ENCODE measurements around the gene FUBP1.

The FUBP1 gene

DNA sequence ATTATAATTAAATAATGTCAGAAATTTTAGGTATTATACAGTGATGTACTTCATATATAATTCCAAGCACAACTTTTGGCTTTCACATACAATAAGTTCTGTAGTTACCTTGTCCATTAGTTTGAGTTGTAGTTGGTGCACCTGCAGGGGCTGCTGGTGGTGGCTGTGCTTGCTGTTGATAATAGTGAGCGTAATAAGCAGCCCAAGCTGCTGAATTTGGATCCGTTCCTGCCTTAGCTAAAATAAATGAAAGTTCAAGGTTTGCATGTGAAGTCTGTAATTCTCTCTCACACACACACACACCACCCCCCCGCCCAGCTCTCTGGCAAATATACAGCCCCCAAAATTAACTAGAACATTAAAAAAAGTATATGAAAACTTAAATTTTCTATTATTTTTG is 22.4 kb downstream of the FUBP1 start:
- no peak overlapping the region for H3K27ac ChIP-seq
- TF ChIP-seq ZFX (IDR thresholded peaks at IDR 0.05; ENCODE audit: borderline replicate concordance) = no peak
- TF ChIP-seq, protein P1, sequence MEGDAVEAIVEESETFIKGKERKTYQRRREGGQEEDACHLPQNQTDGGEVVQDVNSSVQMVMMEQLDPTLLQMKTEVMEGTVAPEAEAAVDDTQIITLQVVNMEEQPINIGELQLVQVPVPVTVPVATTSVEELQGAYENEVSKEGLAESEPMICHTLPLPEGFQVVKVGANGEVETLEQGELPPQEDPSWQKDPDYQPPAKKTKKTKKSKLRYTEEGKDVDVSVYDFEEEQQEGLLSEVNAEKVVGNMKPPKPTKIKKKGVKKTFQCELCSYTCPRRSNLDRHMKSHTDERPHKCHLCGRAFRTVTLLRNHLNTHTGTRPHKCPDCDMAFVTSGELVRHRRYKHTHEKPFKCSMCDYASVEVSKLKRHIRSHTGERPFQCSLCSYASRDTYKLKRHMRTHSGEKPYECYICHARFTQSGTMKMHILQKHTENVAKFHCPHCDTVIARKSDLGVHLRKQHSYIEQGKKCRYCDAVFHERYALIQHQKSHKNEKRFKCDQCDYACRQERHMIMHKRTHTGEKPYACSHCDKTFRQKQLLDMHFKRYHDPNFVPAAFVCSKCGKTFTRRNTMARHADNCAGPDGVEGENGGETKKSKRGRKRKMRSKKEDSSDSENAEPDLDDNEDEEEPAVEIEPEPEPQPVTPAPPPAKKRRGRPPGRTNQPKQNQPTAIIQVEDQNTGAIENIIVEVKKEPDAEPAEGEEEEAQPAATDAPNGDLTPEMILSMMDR (IDR thresholded peaks at IDR 0.05) = no peak

DNA sequence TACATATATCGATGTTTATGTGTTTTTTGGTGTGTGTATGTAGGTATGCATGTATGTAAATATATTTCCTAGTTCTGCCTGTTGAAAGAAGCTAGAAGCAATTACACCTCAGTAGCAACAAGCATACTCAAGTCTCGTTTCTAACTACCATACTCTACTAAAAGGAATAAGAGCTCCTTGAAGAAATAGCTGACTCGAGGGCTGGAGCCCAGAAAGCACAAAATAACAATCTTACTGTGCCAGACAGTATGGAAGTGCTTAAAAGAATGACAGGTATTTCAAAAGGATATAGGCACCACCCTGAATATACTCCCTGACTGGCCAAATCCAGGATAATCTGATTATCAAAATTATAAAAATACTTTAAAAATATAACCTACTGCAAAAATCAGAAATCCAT is 23.2 kb downstream of the FUBP1 start:
- no peak overlapping the region for H3K27ac ChIP-seq
- TF ChIP-seq ZFX (IDR thresholded peaks at IDR 0.05; ENCODE audit: borderline replicate concordance) = no peak
- TF ChIP-seq, protein P1 (IDR thresholded peaks at IDR 0.05) = no peak

DNA sequence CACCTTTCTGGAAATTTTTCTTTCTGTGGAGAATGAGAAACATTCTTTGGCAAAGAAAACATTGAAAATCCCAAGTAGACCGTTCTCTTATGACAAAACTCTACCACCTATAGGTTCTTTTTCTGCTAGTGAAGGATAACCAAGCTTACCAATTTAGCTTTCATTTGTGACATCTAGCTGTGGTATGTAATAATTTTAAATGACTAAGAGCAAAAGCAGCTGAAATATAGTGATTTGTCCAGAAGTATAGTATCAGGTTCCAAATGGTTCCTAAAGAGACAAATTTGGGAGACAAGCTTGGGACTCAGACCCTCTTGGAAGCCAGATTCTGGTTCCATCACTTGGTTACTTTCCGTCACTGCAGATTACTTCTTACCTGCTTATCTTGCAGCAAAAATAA is 24.4 kb downstream of the FUBP1 start:
- no peak overlapping the region for H3K27ac ChIP-seq
- TF ChIP-seq, protein P1 (IDR thresholded peaks at IDR 0.05) = no peak
- no peak for TF ChIP-seq ZFX (IDR thresholded peaks at IDR 0.05; ENCODE audit: borderline replicate concordance)

DNA sequence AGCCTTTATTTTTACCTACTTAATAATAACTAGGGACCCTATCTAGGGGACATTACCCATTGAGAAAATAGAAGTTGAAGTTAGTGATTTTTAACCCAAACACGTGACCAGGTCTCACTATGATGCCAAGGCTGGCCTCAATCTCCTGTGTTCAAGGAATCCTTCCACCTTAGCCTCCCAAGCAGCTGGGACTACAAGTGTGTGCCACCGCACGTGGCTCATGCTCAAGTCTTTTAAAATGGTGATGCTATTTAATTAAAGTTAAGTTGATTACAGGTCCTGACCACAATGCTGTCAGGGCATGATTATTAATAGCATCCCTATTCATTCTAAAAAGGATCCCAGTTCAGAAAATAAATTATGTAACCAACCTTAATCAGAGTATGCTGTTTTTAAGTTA is 25.0 kb downstream of the FUBP1 start:
- no peak for TF ChIP-seq ZFX (IDR thresholded peaks at IDR 0.05; ENCODE audit: borderline replicate concordance)
- TF ChIP-seq, protein P1 (IDR thresholded peaks at IDR 0.05) = no peak
- H3K27ac ChIP-seq = no peak overlapping the region

DNA sequence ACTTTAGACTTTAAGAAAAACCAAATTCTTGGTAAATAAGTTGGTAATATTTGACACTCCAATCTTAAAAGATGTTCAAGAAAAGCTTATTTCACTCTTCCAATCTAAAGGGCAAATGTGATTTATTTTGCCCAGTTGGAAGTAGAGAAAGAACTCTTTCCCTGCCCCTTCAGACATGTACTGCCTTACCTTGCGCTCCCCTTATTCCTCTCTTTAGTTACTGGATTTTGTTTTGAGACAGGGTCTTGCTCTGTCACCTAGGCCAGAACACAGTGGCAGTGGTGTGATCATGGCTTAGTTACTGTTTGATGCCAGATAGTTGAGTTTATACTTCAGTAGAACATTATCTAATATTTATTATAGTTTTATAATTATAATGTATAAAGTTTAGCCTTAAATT is 27.5 kb downstream of the FUBP1 start:
- TF ChIP-seq, protein P1 (IDR thresholded peaks at IDR 0.05) = no peak
- no peak for TF ChIP-seq ZFX (IDR thresholded peaks at IDR 0.05; ENCODE audit: borderline replicate concordance)
- no peak overlapping the region for H3K27ac ChIP-seq

DNA sequence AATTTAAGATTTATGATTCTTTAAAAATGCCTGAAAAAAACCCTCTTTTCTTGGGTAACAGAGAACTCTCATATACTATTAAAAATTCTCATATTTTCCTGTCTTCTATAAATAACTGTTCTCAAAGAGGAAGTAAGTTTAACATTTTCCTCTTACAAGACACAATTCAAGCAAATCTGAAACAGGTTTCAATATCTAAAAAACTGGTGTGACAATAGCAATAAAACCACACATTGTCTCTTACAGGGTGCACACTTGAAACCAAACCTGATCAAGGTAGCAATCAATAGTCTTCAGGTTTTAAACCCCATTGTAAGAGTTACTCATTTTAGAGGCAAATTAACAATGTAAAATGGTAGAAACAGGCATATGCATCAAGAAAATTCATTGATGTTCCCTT is 28.0 kb downstream of the FUBP1 start:
- no peak for TF ChIP-seq ZFX (IDR thresholded peaks at IDR 0.05; ENCODE audit: borderline replicate concordance)
- TF ChIP-seq, protein P1 (IDR thresholded peaks at IDR 0.05) = no peak
- no peak overlapping the region for H3K27ac ChIP-seq

DNA sequence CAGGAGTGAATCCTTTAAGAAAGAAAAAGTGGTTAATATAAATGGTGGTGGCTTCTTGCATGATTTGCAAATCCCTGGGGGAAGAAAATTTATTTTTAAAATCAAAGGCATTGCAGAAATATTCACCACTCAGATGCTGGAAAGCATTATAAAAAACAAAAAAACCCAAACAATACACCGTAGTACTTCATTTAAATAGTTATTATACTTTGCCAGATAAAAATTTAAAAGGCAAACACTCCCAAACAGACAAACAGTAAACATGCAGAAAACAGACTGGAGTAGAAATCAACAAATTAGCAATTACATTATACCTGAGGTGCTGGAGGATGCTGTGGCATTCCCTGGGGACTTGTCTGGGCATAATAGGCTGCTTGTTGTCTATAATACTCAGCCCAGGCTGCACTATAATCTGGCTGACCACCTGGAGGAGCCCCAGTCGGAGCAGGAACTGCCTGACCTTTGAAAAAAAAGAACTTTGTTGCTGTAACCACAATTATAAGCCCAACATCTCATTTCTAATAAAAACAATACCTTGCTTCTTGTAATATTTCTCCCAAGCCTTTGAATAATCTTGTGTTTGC is 29.9 kb downstream of the FUBP1 start:
- TF ChIP-seq ZFX (IDR thresholded peaks at IDR 0.05; ENCODE audit: borderline replicate concordance) = no peak
- TF ChIP-seq, protein P1 (IDR thresholded peaks at IDR 0.05) = peak; percentile 12; the same call in 1 of the 2 replicates
- no peak overlapping the region for H3K27ac ChIP-seq

Data from 22Rv1 (cell line).